RCC 7860 (cell line): ENCODE data around the gene MTO1.
"Not testable (repeated sequence)": the region's sequence is repeated elsewhere in the genome, so short reads cannot be mapped to it uniquely, and the experiment has no call there.

Experiments
- DNase-seq: peaks from one replicate; pipeline ENCODE4 v3.0.0-alpha.2; 2015; ENCODE audit warnings: low spot score
- FAIRE-seq: peaks from 2 replicates; lab custom pipeline; 2012; peaks lifted over from hg19 to GRCh38; lab: Jason Lieb, UNC

Gene MTO1, protein sequence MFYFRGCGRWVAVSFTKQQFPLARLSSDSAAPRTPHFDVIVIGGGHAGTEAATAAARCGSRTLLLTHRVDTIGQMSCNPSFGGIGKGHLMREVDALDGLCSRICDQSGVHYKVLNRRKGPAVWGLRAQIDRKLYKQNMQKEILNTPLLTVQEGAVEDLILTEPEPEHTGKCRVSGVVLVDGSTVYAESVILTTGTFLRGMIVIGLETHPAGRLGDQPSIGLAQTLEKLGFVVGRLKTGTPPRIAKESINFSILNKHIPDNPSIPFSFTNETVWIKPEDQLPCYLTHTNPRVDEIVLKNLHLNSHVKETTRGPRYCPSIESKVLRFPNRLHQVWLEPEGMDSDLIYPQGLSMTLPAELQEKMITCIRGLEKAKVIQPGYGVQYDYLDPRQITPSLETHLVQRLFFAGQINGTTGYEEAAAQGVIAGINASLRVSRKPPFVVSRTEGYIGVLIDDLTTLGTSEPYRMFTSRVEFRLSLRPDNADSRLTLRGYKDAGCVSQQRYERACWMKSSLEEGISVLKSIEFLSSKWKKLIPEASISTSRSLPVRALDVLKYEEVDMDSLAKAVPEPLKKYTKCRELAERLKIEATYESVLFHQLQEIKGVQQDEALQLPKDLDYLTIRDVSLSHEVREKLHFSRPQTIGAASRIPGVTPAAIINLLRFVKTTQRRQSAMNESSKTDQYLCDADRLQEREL

DNA sequence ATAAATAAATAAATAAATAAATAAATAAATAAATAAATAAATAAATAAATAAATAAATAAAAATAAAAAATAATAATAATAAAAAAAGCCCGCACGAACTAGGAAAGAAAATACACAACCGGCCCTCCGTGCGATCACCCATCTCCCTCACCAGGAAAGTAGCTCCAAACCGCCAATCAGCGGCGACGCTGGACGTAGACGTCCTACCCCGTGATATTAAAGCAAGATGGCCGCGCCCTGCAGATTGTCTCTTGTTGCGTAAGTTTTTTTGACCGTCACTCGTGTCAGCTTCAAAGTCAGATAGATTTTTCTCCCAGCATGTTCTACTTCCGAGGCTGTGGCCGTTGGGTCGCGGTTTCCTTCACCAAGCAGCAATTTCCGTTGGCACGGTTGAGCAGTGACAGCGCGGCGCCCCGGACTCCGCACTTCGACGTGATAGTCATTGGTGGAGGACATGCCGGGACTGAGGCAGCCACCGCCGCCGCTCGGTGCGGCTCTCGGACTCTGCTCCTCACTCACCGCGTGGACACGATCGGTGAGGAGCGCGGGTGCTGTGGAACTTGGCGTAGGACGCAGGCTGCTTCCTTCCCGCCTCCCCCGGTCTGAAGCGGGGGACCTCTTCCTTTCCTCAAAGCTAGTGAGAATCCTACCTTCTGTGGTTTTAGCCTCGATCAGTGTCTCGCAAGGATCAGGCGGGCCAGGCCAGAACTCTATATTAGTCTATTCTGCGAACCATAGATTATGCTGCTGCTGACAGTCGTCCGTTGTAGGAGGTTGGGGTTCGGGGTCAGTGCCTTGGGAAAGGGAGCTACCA, at the start of gene MTO1:
Gene MTO1 (plus strand): TSS at position 201 of the 814 bp plus-strand sequence. CDS start 118 bp downstream, at position 319.
- DNase-seq = peak; percentile 70
- FAIRE-seq = peak; percentile 73

DNA sequence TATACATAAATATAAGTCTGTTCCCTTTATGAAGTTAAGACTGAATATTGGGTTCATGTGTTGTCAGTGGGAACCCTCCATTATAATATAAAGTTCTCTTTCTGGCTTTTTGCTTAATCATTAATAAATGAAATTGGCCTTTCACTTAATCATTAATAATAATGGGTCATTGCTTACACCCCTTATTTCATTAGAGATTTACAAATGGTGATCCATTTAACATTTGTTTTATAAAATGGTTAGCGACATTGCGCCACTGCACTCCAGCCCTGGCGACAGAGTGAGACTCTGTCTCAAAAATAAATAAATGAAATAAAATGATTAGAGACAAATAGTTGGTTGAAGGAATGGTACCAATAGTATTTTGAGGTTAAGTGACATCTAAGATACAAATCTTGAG, 48.4 kb upstream of the MTO1 start:
- FAIRE-seq = no peak
- DNase-seq = no peak

DNA sequence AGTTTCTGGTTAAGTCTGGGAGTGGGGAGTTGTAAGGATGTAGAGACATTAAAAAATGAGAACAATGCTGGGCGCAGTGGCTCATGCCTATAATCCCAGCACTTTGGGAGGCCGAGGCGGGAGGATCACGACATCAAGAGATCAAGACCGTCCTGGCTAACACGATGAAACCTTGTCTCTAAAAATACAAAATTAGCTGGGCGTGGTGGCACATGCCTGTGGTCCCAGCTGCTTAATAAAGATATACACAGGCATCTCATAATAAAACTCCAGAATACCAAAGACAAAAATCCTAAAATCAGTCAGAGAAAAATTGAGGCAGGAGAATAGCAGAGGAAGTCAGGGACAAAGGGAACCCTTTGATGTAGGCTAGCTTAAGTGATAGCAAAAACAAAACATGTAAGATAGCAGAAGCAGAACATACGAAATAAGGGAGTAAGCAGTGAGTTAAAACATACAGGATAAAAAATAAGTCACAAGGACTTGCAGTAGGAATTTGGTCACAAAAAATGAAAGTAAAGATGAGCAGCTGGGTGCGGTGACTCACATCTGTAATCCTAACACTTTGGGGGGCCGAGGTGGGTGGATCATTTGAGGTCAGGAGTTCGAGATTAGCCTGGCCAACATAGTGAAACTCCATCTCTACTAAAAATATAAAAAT, 43.3 kb upstream of the MTO1 start:
- DNase-seq = no peak

DNA sequence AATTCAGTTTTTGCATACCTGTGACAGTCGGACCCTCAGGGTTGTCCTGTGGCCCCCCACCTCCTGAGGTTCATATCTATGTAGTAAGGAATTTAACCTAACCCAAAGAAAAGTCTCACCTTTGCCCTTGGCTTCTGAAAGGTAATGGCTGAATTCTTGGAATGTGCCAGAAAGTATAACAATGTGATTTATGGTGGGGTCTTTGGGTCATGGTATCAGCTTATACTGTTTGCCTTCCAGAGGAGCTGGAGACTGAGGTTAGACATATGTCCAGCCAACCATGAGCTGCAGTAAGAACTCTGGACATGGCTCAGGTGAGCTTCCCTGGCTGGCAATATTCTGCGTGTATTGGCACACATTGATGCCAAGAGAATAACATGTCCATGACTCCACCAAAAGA, 40.0 kb upstream of the MTO1 start:
- no peak for DNase-seq
- FAIRE-seq = no peak

More for the DNA sequence above, 43.3 kb upstream of the MTO1 start:
- FAIRE-seq = no peak

DNA sequence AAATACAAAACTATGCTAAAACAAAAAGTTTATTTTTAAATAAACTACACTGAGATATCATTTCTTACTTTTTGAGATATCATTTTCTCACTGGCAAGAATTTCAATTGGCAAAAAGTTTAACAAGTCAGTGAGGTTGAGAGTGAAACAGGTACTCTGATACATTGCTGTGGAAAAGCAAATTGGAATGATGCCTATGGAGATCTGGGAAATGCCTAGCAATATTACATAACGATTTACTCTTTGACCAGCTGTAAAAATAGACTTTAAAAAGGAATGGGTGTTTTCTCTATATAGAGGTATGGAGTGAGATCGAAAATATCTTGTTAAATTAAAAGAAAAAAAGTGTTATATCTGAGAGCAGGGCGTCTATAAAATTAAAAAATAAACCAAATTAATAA, 26.3 kb upstream of the MTO1 start:
- DNase-seq (no peak), FAIRE-seq (no peak)

DNA sequence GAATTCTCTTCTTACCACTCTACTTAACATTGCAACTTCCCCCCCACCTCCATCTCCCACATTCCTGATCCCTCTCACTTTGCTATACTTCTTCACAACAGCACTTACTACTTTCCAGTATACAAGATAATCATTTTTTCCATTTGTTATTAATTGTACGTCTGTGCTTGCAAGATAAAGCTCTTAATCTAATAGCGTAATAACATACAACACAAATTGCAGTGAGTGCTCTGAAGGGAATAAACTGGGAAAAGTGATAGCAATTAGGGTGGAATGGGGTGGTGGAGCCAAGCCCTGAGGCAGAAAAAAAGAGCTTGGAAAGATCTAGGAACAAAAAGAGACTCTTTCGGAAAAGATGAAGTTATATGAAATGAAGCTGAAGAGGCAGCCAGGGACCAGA, 18.0 kb upstream of the MTO1 start:
- no peak for FAIRE-seq
- DNase-seq = no peak

DNA sequence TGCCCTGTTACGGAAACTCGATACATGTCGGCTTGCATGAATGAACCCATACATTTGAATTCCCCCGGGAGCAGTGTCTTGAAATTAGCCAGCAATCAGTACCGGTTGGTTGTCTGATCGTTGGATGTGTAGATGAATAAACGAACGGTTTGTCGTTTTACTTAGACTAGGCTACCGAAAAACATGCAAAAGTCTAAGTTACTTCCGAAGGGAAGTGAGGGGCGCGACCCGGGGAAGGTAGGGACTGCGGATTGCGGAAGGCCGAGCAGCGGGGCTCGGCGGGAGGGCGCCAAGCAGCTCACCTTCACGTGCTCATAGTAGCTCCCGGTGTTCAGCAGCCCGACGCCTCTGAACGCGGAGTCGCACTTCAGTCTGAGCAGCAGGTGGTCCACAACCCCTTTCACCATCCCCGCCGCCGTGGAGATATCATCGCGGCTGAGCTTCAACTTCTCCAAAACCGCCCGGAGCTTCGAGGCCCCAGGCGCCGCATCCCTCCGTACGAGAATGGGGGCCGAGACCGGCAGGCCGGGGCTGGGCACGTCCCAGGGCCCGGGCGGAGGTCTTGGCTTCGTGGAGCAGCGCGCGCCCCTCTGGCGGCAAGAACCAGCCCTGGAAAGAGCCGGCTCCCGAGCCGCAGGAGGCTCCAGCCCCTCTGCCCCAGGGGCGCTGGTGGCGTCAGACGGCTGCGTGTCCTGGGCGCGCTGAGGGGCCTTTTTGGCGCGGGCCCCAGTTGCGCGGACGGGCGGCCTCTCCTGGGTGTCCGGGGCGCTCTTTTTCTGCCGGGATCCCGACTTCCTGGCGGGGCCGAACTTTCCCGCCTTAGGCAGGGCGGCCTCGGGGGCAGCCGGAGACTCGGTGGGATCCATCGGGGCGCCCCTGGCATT, 10.1 kb upstream of the MTO1 start:
- FAIRE-seq (no peak), DNase-seq (peak; percentile 26)

DNA sequence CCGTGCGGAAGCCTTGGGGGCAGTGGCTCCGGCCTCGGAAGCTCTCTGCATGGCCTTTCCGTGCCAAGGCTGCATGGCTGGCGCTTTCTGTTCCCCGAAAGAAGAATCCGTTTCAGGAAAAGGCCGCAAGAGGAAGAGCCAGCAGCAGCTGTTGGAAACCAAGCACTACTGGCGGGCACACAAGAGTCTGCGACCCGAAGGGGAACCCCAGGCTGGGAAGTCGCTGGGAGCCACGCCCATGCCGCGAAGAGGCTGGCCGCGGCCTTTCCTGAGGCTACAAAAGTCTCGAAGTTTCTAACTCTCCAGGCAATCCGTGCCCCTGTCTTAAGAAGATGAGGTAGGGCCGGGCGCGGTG, 9.5 kb upstream of the MTO1 start, which contains the start of gene CGAS:
Gene CGAS (minus strand): TSS at position 191 of the 355 bp plus-strand sequence. CDS start 116 bp downstream, at position 75.
- FAIRE-seq = peak; percentile 11
- peak; percentile 81 for DNase-seq

DNA sequence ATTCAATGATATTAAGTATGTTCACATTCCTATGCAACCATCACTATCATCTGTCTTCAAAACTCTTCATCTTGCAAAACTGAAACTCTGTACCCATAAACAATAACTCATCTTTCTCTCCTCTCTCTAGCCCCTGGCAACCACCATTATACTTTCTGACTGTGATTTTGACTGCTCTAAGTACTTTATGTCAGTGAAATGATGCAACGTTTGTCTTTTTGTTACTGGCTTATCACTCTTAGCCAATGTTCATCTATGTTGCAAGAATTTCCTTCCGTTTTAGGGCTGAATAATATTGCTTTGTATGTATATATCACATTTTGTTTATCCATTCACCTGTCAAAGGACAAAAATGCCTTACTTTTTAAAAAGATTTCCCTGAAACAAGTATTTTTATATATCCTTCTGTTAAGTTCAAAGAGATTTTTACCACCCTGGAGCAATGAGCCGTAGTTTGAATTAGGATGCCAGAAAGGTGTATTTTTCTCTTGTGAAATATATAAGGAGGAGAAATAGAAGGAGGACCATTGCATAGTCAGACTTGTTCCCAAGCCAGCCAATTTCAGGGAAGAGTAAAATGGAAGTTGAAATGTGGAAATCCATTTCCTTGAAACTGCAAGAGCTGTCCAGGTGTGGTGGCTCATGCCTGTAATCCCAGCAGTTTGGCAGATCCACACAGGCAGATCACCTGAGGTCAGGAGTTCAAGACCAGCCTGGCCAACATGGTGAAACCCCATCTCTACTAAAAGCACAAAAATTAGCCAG, 5.5 kb upstream of the MTO1 start:
- DNase-seq (no peak), FAIRE-seq (no peak)

DNA sequence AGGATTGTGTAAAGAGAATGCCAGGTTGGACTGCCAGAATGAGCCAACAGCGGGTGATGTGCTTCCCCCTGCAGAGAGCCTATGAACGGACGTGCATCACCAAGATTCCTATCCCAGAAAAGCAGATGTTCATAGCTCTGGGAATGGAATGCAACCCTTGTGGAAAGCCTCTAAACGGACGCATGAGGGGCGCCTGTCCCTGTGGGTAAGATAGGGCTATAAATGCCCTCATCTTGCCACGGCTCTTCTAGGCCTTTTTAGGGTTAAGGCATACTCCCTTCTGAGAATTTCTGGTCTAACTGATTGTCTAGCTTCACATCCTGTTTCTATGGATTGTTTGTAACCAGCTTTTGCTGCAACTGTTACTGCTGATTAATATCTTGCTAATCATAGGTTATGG, 2.1 kb upstream of the MTO1 start:
- DNase-seq, FAIRE-seq: not testable (repeated sequence)

DNA sequence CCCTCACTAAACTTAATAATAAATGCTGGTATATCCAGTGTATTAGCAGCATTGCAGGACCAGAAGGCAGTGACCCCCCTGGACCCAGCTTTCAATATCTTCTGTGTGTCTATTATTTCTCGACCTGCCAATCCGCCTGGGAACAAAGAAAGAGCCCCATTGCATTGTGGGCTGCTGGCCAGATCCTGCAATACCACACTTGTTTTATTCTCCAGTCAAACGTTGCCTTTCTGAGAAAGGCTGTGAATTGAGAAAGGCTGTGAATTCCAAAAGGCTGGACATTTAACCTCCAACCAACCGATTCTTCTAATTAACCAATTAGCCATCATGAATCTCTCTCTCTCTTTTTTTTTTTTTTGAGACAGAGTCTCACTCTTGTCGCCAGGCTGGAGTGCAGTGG, 1.5 kb upstream of the MTO1 start:
- FAIRE-seq (no peak), DNase-seq (no peak)

DNA sequence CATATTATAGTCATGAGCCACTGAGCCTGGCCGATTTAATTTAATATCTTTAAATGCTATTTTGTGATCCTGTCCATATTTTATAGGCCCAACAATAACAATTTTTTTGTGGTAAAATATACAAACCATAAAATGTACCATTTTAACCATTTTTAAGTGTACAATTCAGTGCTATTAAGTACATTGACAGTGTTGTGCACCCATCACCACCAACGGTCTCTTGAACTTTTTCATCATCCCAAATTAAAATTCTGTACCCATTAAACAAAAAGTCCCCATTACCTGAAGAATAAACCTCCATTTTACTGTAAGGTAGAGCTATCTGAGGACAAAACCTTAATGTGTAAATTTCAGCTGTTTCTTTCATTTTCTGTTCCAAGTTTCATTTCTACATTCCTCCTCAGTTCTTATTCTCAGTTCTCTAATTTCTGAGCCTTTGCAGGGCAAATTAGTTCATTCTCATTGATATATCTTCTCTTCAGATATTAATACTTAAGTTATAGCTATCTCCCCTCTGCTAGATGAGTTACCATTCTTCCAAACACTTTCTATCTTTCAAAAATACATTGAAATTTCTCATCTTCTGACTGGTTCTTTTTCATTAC, 10.3 kb downstream of the MTO1 start:
- DNase-seq (no peak), FAIRE-seq (no peak)

DNA sequence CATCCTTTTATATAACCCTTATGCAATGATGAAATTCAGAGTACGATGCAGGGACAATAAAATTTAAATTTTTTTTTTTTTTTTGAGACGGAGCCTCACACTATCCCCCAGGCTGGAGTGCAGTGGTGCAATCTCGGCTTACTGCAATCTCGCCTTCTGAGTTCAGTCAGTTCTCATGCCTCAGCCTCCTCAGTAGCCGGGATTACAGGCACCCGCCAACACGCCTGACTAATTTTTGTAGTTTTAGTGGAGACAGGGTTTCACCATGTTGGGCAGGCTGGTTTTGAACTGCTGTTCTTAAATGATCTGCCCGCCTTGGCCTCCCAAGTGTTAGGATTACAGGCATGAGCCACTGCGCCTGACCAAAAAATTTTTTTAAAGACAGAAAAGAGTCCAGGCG, 15.2 kb downstream of the MTO1 start:
- FAIRE-seq (no peak), DNase-seq (no peak)

DNA sequence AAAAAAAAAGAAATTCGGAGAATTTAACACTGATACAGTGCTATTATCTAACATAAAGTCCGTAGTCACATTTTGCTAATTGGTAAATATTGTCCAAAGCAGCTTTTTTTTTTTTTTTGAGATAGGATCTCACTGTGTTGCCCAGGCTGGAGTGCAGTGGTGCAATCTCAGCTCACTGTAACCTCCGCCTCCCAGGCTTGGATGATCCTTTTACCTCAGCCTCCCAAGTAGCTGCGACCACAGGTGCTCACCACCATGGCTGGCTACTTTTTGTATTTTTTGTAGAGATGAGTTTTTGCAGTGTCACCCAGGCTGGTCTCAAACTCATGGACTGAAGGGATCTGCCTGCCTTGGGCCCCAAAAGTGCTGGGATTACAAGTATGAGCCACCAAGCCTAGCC, 15.9 kb downstream of the MTO1 start:
- no peak for DNase-seq
- no peak for FAIRE-seq

DNA sequence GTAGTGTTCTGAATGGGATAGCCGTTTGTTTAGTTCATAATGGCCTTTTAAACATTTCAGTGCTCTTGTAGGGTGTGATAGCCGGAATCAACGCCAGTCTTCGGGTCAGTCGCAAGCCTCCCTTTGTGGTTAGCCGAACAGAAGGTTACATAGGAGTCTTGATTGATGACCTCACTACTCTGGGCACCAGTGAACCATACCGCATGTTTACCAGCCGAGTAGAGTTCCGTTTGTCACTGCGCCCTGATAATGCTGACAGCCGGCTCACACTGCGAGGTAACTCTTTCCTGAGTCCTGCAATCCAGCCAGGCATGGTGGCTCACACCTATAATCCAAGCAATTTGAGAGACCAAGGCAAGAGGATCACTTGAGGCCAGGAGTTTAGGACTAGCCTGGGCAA, 20.4 kb downstream of the MTO1 start:
- DNase-seq (no peak), FAIRE-seq (no peak)

DNA sequence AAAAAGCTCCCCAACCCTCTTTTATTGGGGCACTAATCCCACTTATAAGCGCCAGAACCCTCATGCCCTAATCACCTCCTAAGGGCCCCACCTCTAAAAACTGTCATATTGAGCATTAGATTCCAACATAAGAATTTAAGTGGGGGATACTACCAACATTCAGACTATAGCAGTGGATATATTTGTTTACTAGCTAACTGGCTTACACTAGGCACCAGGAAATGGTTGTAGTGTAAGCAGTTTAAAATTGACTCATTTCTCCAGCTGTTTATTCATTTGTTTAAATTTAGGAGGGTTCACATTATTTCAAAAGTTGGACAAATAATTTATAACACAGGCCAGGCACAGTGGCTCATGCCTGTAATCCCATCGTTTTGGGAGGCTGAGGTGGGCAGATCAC, 22.9 kb downstream of the MTO1 start:
- no peak for FAIRE-seq

DNA sequence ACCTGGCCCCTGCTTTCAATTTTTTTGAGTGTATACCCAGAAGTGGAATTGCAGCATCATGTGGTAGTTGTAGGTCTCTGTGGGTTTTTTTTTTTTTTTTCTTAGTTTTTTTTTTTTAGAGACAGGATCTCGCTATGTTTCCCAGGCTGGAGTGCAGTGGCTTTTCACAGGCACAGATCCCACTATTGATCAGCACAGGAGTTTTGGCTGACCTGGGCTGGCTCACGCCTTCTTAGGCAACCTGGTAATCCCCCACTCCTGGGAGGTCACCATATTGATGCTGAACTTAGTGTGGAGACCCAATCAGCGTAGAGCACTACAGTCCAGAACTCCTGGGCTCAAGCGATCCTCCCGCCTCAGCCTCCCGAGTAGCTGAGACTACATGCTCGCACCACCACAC, 25.9 kb downstream of the MTO1 start:
- FAIRE-seq (no peak), DNase-seq (no peak)

More for the DNA sequence above, 22.9 kb downstream of the MTO1 start:
- no peak for DNase-seq

DNA sequence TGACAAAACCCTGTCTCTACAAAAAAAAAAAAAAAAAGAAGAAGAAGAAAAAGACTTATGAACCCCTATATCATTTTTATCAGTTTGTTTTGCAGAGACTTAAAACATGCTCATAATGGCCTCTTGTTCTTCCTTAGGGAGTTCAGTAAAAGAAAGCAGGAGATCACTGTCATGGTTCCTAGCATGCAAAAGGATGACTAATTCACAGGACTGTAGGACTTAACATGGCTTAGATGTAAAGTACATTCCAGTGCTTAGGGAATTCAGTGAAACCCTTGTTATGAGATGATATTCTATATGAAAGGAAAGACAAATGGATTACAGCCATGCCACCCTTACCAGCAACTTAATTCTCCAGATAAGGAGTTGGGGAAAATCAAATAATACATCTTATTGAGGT, 29.8 kb downstream of the MTO1 start:
- no peak for FAIRE-seq

DNA sequence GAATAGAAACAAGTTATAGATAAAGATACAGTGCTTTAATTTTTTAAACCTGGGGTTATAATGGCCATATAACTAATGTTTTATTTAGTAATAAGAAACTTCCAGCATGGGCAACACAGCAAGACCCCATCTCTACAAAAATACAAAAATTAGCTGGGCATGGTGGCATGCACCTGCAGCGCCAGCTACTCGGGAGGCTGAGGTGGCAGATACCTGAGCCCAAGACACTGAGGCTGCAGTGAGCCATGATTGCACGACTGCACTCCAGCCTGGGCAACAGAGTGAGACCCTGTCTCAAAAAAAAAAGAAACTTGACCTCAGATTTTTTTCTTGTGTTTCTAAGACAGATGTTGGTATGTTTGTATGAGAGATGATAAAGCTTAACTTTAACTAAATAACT, 36.4 kb downstream of the MTO1 start:
- FAIRE-seq (no peak), DNase-seq (no peak)

More for the DNA sequence above, 29.8 kb downstream of the MTO1 start:
- no peak for DNase-seq
